Vagina (tissue), 2 donors: Measurements from ENCODE around the gene LRRN2.

Source experiments
- POLR2A ChIP-seq, 2 donors: fragments of 450-650 bp; IDR thresholded peaks; one replicate each; pipeline ENCODE4 v1.6.1; 2017; ENCODE audit warnings: antibody characterized with exemption in 2 of 2, mild to moderate bottlenecking in 2 of 2, moderate library complexity in 2 of 2
- POLR2AphosphoS5 ChIP-seq, 2 donors: sonication (generic); formaldehyde crosslinking; IDR thresholded peaks; one replicate each; pipeline ENCODE4 v1.9.0; 2017; ENCODE audit warnings: antibody characterized with exemption in 2 of 2, mild to moderate bottlenecking in 2 of 2, low read depth in 1 of 2; ENCODE audit not compliant: insufficient read depth in 1 of 2
- TF ChIP-seq, protein P1 (sequence below), 3 experiments: fragments of 450-650 bp in 2 of 3; fragments of 200-600 bp in 1 of 3; sonication (generic) in 1 of 3; IDR thresholded peaks; one replicate each; pipeline ENCODE4 v1.5.1; 2017 to 2019; ENCODE audit warnings: antibody characterized with exemption in 3 of 3, mild to moderate bottlenecking in 2 of 3, moderate library complexity in 2 of 3

DNA sequence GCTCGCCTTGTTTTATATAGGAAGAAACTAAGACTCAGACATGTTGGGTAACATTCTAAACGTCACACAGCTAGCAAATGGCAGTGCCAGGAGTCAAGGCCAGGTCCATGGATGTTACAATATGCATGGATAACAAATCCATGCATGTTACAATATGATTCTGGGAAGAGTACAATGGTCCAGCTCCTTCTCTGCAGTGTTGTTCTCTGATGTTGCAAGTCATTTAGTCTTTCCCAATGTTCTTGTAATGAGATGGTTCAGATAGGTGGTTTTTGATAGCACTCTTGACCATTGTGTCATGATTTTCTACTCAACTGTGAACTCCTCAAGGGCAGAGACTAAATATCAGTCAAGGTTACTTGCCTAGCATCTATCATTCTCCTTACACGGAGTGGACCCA lies 15.7 kb upstream of the LRRN2 start:
- TF ChIP-seq POLR2A (IDR thresholded peaks at IDR 0.05) (no peak), POLR2AphosphoS5 (IDR thresholded peaks at IDR 0.05; ENCODE audit: insufficient read depth in 1 of 2, low read depth in 1 of 2) (no peak)
- TF ChIP-seq, protein P1, sequence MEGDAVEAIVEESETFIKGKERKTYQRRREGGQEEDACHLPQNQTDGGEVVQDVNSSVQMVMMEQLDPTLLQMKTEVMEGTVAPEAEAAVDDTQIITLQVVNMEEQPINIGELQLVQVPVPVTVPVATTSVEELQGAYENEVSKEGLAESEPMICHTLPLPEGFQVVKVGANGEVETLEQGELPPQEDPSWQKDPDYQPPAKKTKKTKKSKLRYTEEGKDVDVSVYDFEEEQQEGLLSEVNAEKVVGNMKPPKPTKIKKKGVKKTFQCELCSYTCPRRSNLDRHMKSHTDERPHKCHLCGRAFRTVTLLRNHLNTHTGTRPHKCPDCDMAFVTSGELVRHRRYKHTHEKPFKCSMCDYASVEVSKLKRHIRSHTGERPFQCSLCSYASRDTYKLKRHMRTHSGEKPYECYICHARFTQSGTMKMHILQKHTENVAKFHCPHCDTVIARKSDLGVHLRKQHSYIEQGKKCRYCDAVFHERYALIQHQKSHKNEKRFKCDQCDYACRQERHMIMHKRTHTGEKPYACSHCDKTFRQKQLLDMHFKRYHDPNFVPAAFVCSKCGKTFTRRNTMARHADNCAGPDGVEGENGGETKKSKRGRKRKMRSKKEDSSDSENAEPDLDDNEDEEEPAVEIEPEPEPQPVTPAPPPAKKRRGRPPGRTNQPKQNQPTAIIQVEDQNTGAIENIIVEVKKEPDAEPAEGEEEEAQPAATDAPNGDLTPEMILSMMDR (IDR thresholded peaks at IDR 0.05) = no peak
